Gastrocnemius medialis (tissue), 4 donors: ENCODE results near the gene ZFYVE19. TPM values are rescaled to one million over a fixed set of nuclear protein-coding genes. Genes with fewer than 3 reads are reported as not detected.

Experiments
- ATAC-seq, 2 donors: fragments of 150-250 bp; one replicate each; pipeline ENCODE4 v1.9.1; 2016
- DNase-seq, 2 donors: peaks; one replicate each; pipeline ENCODE4 v3.0.0-alpha.2; 2019
- H3K27ac ChIP-seq, 4 donors: fragments of 200-600 bp; sonication (generic); 1 replicate in 1 of 4; 2 replicates in 3 of 4; pipeline ENCODE4 v1.5.1; 2016 to 2018; ENCODE audit warnings: mild to moderate bottlenecking in 2 of 4, moderate library complexity in 1 of 4
- H3K27me3 ChIP-seq, 3 donors: fragments of 200-600 bp; sonication (generic) in 2 of 3; 1 replicate in 1 of 3; 2 replicates in 2 of 3; pipeline versions ENCODE4 v1.5.1 to v1.6.0; 2016 to 2019; ENCODE audit warnings: mild to moderate bottlenecking in 1 of 3, moderate library complexity in 1 of 3
- H3K36me3 ChIP-seq, 2 donors: fragments of 200-600 bp; sonication (generic) in 1 of 2; one replicate each; pipeline ENCODE4 v1.5.1; 2017 to 2018
- H3K4me1 ChIP-seq, 2 donors: fragments of 200-600 bp; sonication (generic) in 1 of 2; one replicate each; pipeline ENCODE4 v1.5.1; 2016 to 2017; ENCODE audit warnings: mild to moderate bottlenecking in 2 of 2
- H3K4me3 ChIP-seq, 4 donors: fragments of 200-600 bp; sonication (generic) in 3 of 4; 1 replicate in 1 of 4; 2 replicates in 3 of 4; pipeline ENCODE4 v1.5.1; 2016 to 2019; ENCODE audit warnings: mild to moderate bottlenecking in 2 of 4
- H3K9me3 ChIP-seq, 3 donors: fragments of 200-600 bp; sonication (generic) in 2 of 3; 1 replicate in 1 of 3; 2 replicates in 2 of 3; pipeline ENCODE4 v1.5.1; 2016 to 2019
- POLR2A ChIP-seq, 2 donors: fragments of 450-650 bp; IDR thresholded peaks; one replicate each; pipeline ENCODE4 v1.6.1; 2017; ENCODE audit warnings: antibody characterized with exemption in 2 of 2, mild to moderate bottlenecking in 2 of 2, moderate library complexity in 2 of 2
- in situ Hi-C, 4 donors: fragments of 200-750 bp; cut with MboI; loops; one replicate each; pipeline versions ENCODE4 v1.15.0 to v1.8.0; 2017; ENCODE audit warnings: low sequenced_read_pairs in 4 of 4
- intact Hi-C: fragments of 100-400 bp; cut with DNase I; formaldehyde crosslinking; loops from one replicate; pipeline ENCODE4 v1.15.1; 2023; ENCODE audit warnings: low total_unique reads
- total RNA-seq, 4 donors: library from RNA; depleted of rRNA; stranded (reverse); fragments of >200 nt; gene quantifications; one replicate each; pipeline versions ENCODE4 v1.1.0 to v1.2.3, GENCODE V29; 2016
- TF ChIP-seq, protein P1 (sequence below), 5 experiments: fragments of 450-650 bp in 3 of 5; fragments of 200-600 bp in 2 of 5; sonication (generic) in 2 of 5; IDR thresholded peaks in 4 of 5; conservative IDR thresholded peaks in 1 of 5; 1 replicate in 4 of 5; 2 replicates in 1 of 5; pipeline ENCODE4 v1.5.1; 2016 to 2019; ENCODE audit warnings: antibody characterized with exemption in 5 of 5, mild to moderate bottlenecking in 3 of 5, moderate library complexity in 3 of 5

The ZFYVE19 gene
- total RNA-seq, 4 donors from 2014 or later = 11.4 to 18.9 (median 14.7) TPM

DNA sequence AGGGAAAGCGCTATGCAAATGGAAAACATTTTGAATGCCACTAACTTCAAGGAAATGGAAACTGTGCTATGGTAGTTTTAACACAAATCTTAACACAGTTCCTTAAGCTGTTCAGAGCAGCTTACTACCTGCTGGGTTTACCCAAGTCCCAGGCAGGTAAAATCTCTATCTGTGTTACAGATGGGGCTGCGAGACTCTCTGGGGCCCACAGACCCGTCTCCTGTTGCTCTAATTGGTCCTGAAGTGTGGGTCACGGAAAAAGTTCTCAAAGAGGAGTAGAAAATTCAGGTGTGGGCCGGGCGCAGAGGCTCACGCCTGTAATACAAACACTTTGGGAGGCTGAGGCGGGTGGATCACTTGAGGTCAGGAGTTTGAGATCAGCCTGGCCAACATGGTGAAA, 16.9 kb upstream of the ZFYVE19 start:
- TF ChIP-seq, protein P1, sequence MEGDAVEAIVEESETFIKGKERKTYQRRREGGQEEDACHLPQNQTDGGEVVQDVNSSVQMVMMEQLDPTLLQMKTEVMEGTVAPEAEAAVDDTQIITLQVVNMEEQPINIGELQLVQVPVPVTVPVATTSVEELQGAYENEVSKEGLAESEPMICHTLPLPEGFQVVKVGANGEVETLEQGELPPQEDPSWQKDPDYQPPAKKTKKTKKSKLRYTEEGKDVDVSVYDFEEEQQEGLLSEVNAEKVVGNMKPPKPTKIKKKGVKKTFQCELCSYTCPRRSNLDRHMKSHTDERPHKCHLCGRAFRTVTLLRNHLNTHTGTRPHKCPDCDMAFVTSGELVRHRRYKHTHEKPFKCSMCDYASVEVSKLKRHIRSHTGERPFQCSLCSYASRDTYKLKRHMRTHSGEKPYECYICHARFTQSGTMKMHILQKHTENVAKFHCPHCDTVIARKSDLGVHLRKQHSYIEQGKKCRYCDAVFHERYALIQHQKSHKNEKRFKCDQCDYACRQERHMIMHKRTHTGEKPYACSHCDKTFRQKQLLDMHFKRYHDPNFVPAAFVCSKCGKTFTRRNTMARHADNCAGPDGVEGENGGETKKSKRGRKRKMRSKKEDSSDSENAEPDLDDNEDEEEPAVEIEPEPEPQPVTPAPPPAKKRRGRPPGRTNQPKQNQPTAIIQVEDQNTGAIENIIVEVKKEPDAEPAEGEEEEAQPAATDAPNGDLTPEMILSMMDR (IDR thresholded peaks at IDR 0.05 in 4 of 5, conservative IDR thresholded peaks at IDR 0.05 in 1 of 5) = no peak
- no peak for TF ChIP-seq POLR2A (IDR thresholded peaks at IDR 0.05)
- no peaks in the 10 kb centered on the region for H3K27me3 ChIP-seq
- ATAC-seq (peak in 1 of 2 donors; percentile 14), DNase-seq (peak in 1 of 2 donors; percentile 49)
- H3K4me1 ChIP-seq = peaks cover 10 to 27% of the 10 kb centered on the region in 2 donors
- peak overlapping the region; percentile 50 to 81 (median 67) for H3K27ac ChIP-seq
- intact Hi-C loops (no loop called here), in situ Hi-C loops (loop anchor here in 1 of 4 donors (25.0 kb wide), 1 partner anchor 103 kb away; the partner anchor contains the start of gene RAD51)
- H3K36me3 ChIP-seq = no peaks in the 10 kb centered on the region
- no peak overlapping the region for H3K4me3 ChIP-seq
- H3K9me3 ChIP-seq = no peaks in the 10 kb centered on the region

DNA sequence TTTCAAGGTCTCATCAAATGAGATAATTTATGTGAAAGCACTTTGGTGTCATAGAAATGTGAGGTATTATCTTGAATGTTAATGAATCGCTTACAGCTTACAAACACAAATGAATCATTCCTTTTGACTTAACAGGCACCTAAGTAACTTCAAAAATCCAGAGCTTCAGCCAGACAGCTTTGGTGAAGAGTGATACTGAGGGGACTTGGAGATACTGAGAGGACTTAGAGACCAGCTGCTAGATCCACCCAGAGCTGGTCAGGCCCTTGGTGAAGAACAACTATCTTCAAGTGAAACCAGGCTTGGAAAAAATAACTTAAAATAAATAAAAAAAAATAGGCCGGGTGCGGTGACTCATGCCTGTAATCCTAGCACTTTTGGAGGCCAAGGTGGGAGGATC, 16.2 kb upstream of the ZFYVE19 start:
- no peaks in the 10 kb centered on the region for H3K9me3 ChIP-seq
- H3K36me3 ChIP-seq = no peaks in the 10 kb centered on the region
- H3K27ac ChIP-seq = peak overlapping the region; percentile 32 to 81 (median 66)
- H3K27me3 ChIP-seq = no peaks in the 10 kb centered on the region
- in situ Hi-C loops = loop anchor here in 1 of 4 donors (25.0 kb wide), 1 partner anchor 103 kb away; the partner anchor contains the start of gene RAD51
- no peak for DNase-seq
- intact Hi-C loops = no loop called here
- peaks cover 10 to 27% of the 10 kb centered on the region in 2 donors for H3K4me1 ChIP-seq
- no peak for ATAC-seq
- no peak overlapping the region for H3K4me3 ChIP-seq
- TF ChIP-seq, protein P1 (IDR thresholded peaks at IDR 0.05 in 4 of 5, conservative IDR thresholded peaks at IDR 0.05 in 1 of 5) = no peak
- no peak for TF ChIP-seq POLR2A (IDR thresholded peaks at IDR 0.05)

DNA sequence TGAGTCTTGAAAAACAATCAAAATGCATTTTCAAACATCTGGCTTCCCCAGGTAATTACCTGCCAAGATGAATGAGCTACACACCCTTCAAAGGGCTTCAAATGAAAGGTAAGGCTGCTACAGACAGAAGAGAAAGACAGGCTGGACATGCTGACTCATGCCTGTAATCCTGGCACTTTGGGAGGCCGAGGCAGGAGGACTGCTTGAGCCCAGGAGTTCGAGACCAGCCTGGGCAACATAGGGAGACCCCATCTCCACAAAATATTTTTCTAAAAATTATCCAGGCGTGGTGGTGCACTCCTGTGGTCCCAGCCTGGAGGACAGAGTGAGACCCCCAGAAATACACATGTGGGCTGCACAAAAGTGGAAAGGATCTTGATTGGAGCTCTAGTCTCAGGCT, 14.5 kb upstream of the ZFYVE19 start:
- H3K4me1 ChIP-seq = peaks cover 10 to 30% of the 10 kb centered on the region in 2 donors
- H3K36me3 ChIP-seq = no peaks in the 10 kb centered on the region
- in situ Hi-C loops = loop anchor here in 1 of 4 donors (25.0 kb wide), 1 partner anchor 105 kb away; the partner anchor contains the start of gene RAD51
- peak overlapping the region in 1 of 4 donors; percentile 81 for H3K27ac ChIP-seq
- no peaks in the 10 kb centered on the region for H3K27me3 ChIP-seq
- DNase-seq = no peak
- no peak overlapping the region for H3K4me3 ChIP-seq
- H3K9me3 ChIP-seq = no peaks in the 10 kb centered on the region
- intact Hi-C loops = no loop called here
- TF ChIP-seq POLR2A (IDR thresholded peaks at IDR 0.05) = no peak
- TF ChIP-seq, protein P1 (IDR thresholded peaks at IDR 0.05 in 4 of 5, conservative IDR thresholded peaks at IDR 0.05 in 1 of 5) = no peak
- ATAC-seq = no peak

DNA sequence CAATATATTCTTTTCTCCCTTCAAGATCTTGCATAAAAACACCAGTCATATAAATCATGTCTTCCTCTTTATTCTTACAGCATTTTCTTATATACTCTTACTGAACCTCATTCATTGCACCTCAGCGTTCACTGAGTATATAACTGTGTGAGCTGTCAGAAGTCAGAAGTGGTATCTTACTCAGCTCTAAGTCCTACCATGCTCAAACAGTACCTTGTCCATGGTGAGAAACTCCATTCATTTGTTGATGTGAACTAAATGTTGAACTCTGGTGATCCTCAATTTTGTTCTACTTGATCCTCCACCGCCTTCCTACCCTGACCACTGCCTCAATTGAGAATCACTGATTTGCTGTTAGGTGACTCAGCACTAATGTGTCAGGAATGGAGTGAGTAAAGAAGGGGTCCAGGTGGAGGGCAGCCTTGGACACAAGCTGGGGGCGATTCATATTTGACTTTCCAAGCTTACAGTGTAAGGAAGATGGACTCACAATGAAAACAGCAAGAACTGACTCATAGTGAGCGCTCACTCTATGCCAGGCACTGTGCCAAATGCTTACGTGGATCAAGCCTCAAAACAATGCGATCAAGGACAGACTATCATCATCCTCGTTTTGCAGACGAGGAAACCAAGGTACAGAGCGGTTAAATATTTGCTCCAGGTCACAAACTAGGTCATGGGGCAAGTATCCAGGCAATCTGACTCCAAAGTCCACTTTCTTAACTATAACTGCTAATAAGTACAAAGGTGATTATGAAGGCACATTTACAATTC, 13.5 kb upstream of the ZFYVE19 start:
- no peak overlapping the region for H3K4me3 ChIP-seq
- DNase-seq (no peak), ATAC-seq (peak; percentile 18 to 47)
- peak overlapping the region in 1 of 4 donors; percentile 13 for H3K27ac ChIP-seq
- TF ChIP-seq POLR2A (IDR thresholded peaks at IDR 0.05) = no peak
- TF ChIP-seq, protein P1 (IDR thresholded peaks at IDR 0.05 in 4 of 5, conservative IDR thresholded peaks at IDR 0.05 in 1 of 5) = no peak
- H3K9me3 ChIP-seq = no peaks in the 10 kb centered on the region
- no peaks in the 10 kb centered on the region for H3K27me3 ChIP-seq
- peaks cover 10 to 24% of the 10 kb centered on the region in 2 donors for H3K4me1 ChIP-seq
- in situ Hi-C loops = loop anchor here in 1 of 4 donors (25.0 kb wide), 1 partner anchor 106 kb away; the partner anchor contains the start of gene RAD51
- intact Hi-C loops = no loop called here
- no peaks in the 10 kb centered on the region for H3K36me3 ChIP-seq
